ENCODE data around the gene PPM1G.

- TF ChIP-seq, protein P1, sequence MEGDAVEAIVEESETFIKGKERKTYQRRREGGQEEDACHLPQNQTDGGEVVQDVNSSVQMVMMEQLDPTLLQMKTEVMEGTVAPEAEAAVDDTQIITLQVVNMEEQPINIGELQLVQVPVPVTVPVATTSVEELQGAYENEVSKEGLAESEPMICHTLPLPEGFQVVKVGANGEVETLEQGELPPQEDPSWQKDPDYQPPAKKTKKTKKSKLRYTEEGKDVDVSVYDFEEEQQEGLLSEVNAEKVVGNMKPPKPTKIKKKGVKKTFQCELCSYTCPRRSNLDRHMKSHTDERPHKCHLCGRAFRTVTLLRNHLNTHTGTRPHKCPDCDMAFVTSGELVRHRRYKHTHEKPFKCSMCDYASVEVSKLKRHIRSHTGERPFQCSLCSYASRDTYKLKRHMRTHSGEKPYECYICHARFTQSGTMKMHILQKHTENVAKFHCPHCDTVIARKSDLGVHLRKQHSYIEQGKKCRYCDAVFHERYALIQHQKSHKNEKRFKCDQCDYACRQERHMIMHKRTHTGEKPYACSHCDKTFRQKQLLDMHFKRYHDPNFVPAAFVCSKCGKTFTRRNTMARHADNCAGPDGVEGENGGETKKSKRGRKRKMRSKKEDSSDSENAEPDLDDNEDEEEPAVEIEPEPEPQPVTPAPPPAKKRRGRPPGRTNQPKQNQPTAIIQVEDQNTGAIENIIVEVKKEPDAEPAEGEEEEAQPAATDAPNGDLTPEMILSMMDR (IDR thresholded peaks at IDR 0.05 in 8 of 11, conservative IDR thresholded peaks at IDR 0.05 in 3 of 11), result no peak
- no peak for TF ChIP-seq POLR2A (IDR thresholded peaks at IDR 0.05)
- TF ChIP-seq POLR2AphosphoS5 (IDR thresholded peaks at IDR 0.05), result no peak
Observed at GRCh38 chr2:27416151-27416550, 6.8 kb upstream of the PPM1G start.
